ENCODE measurements around the gene DCAF15.

DNA sequence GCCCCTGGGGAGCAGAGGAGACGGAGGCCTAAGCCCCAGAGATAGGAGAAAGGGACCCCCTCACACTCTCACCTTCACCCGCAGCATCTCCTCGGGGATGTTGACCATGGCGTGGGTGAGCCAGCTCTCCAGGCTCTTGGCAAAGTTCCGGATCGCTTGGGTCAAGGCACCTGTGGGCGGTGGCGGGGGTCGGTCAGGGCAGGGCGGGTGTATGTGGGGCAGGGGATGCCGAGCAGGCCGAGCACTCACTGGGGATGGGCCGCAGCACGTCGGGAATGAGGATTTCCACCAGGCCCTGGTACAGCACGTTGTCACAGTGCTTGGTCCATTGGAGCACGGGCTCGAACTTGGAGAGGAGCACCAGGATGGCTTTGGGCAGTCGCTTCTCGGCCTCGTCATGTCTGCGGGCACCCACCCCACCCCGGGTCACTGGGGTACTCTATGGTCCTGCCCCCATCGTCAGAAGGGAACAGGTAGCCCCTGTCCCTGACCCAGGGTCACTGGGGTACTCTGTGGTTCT, 13.1 kb downstream of the DCAF15 start:
- TF ChIP-seq, protein P1, sequence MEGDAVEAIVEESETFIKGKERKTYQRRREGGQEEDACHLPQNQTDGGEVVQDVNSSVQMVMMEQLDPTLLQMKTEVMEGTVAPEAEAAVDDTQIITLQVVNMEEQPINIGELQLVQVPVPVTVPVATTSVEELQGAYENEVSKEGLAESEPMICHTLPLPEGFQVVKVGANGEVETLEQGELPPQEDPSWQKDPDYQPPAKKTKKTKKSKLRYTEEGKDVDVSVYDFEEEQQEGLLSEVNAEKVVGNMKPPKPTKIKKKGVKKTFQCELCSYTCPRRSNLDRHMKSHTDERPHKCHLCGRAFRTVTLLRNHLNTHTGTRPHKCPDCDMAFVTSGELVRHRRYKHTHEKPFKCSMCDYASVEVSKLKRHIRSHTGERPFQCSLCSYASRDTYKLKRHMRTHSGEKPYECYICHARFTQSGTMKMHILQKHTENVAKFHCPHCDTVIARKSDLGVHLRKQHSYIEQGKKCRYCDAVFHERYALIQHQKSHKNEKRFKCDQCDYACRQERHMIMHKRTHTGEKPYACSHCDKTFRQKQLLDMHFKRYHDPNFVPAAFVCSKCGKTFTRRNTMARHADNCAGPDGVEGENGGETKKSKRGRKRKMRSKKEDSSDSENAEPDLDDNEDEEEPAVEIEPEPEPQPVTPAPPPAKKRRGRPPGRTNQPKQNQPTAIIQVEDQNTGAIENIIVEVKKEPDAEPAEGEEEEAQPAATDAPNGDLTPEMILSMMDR (IDR thresholded peaks at IDR 0.05) = no peak
- no peak for TF ChIP-seq EZH2phosphoT487 (IDR thresholded peaks at IDR 0.05)
